NK-92 treated with Interleukin-12 subunit alpha and Interleukin-12 subunit beta, amount 100 ng/mL, for 24 hours (cell line): ENCODE results near the gene TBX6.

ENCODE experiments used
- DNase-seq: peaks from one replicate; lab custom pipeline; 2025; lab: John Stamatoyannopoulos, UW

The TBX6 gene

DNA sequence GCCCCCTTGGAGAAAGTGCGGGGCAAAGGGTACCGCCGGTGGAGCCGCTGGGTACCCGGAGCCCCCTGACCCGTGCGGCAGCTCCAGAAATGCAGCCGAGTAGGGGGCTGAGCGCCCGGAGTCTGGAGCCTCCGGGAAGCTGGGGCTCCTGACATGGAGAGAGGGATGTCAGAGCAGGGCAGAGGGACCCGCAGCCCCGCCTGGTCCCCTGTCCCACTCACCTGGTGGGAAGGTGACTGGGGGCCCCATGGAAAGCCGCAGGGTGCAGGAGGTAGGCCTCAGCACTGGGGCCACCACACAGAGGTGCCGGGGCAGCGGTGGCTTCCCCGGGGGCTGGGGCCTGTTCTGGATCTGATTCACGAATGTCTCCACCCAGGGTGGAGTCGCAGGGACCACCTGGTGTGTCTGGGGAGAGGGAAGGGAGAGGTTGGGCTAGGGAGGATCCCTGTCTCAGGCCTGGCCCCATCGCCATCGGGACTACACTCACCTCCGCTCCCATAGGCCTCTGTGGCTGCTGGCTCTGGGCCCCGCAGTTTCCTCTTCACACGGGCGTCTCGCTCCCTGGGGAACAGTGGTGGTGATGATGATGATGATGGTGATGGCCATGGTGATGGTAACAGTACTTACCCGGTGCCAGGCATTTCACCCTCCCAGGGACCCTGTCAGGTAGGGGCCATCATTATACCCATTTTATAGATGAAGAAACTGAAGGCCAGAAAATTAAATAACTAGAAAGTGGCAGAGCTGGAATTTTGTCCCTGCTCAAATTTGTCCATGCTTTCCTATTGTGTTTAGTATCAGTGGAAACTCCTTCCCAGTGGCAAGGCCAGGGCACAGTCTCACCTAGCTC lies 5.2 kb downstream of the TBX6 start:
- no peak for DNase-seq

DNA sequence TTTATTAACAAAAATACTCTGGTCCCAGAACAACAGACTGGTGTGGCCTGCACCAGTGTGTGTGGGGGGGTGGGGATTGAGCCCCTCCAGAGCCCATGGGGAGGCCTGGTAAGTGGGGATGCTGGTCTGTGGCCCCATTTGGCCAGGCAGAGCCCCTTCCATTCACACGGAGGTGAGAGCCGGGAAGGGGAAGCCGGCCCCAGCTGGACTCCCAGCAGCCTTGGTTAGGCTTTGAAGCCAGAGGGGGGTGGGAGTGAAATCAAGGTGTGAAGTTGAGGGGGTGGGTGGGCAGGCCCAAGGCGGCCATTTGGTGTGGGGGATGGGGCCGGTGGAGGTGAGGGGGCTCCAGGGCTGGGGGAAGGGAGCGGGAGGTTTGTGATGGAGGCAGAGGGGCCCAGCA lies 5.9 kb downstream of the TBX6 start:
- no peak for DNase-seq

DNA sequence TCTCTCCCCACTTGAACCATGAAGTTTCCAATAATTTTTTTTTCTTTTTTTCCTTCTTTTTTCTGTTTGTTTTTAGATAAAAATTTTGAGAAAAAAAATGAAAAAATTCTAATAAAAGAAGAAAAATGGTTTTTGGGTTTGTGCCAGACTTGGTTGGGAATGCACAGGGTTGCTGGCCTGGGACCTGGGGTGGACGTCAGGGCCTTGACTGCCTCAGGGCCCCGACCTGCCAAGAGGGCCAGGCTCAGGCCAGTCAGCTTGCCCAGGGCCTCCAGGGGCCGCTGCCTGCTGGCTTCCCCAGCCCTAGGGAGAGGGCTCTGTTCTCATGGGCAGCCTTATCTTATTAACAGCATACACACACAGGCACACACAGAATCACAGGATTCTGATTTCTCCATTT lies 6.5 kb downstream of the TBX6 start:
- no peak for DNase-seq

DNA sequence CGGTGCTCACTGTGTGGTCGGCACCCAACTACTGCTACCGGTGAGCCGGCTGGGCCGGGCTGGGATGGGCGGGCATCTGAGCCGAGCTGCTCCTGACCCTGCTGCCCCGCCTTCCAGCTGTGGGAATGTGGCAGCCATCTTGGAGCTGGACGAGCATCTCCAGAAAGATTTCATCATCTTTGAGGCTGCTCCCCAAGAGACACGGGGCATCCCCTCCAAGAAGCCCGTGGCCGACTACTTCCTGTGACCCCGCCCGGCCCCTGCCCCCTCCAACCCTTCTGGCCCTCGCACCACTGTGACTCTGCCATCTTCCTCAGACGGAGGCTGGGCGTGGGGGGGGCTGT lies 6.9 kb downstream of the TBX6 start:
- DNase-seq = no peak

DNA sequence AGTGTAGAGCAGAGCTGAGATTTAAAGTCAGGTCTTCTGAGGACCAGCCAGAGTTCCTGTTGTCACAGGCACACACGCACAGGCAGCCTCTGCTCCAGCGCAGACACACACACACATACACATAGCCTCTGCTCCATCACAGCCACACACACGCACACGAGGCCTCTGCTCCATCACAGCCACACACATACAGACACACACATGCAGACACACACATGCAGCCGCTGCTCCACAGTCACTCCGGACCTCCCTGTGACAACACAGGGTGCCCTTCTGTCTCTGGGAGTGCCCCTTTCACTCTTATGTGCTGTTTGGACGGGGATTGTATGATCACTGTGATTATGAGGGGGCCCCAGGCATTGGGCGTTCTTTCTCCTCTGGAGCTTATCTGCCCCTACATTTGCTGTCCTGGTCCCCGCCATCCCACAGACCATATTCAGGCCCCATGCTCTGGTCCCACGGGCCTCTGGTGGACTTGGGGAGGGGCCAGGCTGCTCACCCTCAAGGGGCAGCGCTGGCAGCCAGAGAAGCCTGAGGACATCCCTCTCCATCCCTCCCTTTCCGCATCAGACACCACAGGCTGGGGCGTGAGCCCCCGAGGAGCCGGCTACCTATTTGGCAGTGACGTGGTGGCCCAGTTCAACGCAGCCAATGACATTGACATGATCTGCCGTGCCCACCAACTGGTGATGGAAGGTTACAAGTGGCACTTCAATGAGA lies 7.5 kb downstream of the TBX6 start:
- DNase-seq = no peak

DNA sequence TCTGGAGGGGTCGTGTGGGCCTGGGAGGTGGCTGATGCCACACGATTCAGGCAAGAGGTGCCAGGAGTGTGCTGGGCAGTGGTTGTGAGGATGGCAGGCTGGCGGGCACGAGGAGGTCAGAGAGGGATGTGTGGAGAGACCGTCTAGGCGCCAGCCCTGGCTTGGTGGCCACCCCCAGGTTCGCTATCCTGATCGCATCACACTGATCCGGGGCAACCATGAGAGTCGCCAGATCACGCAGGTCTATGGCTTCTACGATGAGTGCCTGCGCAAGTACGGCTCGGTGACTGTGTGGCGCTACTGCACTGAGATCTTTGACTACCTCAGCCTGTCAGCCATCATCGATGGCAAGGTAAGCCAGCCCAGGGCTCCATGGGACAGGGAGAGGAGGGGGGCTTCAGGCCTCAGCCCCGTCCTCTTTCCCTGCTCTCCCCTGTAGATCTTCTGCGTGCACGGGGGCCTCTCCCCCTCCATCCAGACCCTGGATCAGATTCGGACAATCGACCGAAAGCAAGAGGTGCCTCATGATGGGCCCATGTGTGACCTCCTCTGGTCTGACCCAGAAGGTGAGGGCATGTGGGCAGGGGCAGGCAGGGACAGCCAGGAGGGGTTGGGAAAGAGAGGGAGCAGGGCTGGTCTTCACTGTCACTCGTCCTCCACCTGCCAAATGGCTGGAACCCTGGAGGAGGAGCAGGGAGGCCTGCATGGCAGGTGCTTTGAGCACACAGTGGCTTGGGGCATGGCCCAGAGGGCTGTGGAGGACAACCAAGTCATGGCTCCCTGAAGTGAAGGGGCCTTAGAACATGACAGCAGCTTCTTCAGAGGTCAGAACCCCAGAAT lies 8.3 kb downstream of the TBX6 start:
- no peak for DNase-seq

DNA sequence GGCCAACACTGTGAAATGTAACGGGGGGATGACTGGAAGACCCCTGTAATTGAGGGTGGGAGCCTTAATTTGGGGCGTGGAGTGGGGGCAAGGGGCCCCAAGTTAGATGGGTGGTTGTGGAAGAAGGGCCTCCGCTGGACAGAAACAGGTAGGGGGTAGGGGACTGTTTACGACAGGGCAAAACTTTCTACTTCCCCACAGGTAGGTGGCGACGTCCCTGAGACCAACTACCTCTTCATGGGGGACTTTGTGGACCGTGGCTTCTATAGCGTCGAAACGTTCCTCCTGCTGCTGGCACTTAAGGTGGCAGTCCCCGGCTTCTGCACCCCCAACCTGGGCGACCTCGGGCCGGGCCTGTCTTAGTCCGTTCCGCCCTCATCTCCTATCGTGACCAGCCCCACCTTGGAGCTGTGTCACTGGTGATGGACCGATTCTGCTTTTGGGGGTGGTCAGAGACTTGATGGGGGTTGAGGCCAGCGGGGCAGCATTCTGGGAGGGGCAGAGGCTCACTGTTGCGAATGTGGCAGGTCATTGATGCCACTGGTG lies 9.1 kb downstream of the TBX6 start:
- DNase-seq = no peak

DNA sequence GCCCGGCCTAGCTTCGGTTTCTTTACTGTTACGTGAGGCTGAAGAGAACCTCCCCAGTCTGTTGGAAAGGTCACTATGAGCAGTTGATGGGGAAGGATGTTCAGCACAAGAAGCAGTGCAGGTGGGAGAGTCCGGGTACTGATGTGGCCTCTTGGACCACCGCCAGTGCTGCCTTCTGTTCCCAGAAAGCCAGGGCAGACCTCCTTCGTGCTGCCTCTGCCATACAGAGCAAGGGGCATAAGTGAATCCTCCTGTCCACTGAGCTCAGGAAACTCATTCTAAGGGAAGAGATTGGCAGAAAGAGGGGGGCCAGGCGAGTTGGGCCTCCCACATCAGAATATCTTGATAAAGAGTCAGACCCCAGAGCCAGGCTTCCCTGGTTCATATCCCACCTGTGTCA lies 12.2 kb downstream of the TBX6 start:
- no peak for DNase-seq

DNA sequence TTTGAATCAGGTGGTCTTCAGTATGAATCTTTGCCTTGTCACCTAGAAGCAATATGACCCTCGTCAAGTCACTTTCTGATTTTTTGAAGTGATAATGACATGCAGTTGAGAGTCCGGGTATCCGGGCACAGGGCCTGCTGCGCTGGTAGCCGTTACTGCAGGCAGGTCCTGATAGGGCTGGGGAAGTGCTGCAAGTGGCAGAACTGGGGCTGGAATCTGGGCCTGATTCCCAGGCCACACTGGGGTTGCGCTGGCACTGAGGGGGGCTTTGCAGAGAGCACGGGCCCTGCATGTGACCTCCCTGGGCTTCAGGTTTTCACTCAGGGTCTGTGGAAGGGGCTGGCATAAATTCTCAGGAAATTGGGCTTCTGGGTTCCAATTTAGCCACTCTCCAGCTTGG lies 13.0 kb downstream of the TBX6 start:
- no peak for DNase-seq

DNA sequence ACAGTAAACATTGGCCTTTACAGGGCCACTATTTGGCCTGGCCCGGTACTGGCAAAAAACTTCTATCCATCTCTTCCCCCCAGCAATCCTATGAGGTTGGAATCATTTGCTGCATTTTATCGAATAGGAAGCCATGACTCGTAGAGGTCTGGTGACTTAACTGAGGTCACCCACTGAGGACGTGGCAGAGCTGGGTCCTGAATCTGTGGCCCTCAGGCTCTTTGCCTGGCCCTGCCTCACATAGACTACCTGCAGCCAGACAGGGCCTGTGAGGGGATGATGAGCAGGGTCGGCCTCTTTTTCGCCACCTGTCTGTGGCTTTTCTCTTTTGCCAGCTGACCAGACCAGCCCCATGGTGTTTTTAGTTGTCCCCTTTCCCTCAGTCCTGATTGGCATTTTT lies 14.1 kb downstream of the TBX6 start:
- no peak for DNase-seq

DNA sequence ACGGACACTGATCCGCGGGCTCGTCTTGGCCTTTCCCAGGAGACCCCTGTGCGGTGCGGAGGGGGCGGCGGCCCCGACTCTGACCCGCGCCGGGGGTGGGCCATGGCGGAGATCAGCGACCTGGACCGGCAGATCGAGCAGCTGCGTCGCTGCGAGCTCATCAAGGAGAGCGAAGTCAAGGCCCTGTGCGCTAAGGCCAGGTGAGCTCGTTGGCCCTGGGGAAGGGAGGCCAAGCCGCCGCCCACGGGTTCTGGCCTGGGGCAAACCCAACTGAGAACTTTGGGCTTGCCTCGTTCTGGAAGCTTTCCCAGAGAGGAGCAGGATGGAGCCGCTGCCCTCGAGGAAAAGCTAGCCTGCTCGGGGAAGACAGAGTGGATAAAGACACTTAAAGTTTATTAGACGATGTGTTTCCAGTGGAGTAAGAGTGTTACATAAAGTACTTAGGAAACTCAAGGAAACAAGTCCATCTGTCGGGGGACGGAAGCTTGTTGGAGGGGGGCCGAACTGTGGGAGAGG lies 15.4 kb downstream of the TBX6 start:
- no peak for DNase-seq

DNA sequence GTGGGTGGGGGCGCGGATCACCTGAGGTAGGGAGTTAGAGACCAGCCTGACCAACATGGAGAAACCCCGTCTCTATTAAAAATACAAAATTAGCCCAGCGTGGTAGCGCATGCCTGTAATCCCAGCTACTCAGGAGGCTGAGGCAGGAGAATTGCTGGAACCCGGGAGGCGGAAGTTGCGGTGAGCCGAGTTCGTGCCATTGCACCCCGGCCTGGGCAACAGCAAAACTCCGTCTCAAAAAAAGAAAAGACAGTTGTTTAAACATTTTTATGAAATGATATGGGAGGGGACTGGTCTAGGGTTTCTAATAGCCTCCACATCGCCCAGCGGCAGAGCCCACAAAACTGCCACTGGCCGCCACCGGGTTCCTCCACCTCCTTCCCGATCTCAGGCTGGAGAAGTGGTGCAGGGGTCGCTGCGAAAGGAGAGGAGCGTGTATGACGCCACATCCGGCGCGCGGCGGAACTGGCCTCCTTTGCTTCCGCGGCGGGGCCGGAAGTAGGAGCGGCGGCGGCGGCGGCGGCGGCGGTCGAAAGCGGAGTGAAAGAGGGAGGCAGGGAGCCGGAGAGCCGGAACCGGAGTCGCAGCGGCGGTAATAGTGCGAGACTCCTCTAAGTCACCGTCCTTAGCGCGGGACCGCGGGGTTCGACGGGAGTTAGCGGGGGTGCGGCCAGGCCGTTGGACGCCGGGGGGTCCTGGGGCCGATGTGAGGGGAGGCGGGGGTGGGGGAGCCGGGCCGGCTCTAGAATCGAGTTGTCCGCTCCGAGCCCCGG lies 16.0 kb downstream of the TBX6 start, which contains the start of gene PPP4C:
Gene PPP4C (plus strand): TSS at position 492 of the 773 bp plus-strand sequence. CDS start 384 bp downstream, outside the sequence.
- peak; percentile 80 for DNase-seq

DNA sequence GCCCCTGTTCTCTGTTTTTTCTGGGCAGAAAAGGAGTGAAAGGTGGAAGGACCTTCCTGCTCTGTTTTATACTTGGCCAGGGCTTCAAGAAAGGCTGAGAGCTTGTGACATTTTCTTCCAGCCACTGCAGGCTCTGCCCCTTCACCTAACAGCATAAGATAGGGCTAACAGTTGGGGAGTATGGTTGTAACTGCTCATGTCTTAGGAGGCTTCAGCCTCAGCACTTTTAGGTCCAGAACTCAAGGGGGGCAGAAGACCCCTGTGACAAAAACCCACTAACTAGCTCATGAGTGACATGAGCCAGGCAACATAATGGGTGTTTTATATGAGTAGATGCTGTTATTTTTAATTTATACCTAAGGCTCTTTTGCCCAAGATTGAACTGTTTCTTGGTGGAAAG lies 21.2 kb downstream of the TBX6 start:
- no peak for DNase-seq

DNA sequence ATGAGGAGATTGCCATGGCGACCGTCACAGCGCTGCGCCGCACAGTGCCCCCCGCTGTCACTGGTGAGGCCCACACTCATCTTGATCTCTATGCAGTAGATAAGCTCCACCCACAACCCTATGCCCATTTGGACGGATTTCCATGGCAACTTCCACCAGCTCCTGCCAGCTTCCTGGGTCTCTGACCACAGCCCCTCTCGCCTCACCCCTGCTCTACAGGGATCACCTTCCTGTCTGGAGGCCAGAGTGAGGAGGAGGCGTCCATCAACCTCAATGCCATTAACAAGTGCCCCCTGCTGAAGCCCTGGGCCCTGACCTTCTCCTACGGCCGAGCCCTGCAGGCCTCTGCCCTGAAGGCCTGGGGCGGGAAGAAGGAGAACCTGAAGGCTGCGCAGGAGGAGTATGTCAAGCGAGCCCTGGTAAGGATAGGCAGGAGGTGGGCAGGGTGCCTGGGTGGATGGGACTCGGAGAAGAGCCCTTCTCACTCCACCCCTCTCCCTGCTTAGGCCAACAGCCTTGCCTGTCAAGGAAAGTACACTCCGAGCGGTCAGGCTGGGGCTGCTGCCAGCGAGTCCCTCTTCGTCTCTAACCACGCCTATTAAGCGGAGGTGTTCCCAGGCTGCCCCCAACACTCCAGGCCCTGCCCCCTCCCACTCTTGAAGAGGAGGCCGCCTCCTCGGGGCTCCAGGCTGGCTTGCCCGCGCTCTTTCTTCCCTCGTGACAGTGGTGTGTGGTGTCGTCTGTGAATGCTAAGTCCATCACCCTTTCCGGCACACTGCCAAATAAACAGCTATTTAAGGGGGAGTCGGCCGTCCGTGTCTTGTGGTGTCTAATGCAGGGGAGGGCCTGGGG lies 21.9 kb downstream of the TBX6 start:
- no peak for DNase-seq

DNA sequence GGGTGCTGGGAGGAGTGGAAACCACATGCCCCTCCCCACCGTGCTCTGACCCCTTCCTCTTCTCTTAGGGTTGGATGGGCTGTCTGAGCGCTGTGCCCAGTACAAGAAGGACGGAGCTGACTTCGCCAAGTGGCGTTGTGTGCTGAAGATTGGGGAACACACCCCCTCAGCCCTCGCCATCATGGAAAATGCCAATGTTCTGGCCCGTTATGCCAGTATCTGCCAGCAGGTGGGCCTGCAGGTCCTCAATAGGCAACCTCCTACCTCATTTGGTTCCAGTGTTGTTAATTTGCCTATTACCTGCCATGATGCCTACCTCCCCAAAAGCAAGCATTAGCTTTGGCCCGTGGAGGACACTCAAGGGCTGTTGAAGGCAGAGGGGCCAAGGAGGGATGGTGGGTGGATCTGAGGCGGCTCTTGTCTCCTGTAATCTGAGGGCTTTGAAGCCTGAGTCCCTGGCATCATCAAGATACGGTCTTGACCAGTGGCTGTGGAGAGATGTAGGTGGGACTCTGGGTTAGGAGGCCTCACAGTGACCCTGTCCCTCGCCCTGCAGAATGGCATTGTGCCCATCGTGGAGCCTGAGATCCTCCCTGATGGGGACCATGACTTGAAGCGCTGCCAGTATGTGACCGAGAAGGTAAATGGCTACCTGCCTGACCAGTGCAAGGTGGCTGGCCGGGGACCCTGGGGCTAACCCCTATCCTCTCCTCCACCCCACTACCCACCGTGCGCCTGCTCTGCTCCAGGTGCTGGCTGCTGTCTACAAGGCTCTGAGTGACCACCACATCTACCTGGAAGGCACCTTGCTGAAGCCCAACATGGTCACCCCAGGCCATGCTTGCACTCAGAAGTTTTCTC lies 22.7 kb downstream of the TBX6 start:
- no peak for DNase-seq

DNA sequence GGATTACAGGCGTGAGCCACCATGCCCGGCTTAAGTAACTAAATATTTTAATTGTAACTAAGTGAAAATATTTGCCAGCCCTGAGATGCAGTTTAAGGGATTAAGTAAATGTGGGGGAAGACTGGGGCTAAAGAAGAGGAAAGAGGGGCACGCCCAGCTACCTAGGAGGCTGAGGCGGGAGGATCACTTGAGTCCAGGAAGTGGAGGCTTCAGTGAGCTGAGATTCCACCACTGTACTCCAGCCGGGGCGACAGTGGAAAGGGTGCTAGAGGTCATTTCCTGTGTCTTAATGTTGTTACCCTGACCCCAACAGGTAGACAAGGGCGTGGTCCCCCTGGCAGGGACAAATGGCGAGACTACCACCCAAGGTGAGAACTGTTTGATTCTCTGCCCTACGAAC lies 23.4 kb downstream of the TBX6 start:
- DNase-seq = no peak

DNA sequence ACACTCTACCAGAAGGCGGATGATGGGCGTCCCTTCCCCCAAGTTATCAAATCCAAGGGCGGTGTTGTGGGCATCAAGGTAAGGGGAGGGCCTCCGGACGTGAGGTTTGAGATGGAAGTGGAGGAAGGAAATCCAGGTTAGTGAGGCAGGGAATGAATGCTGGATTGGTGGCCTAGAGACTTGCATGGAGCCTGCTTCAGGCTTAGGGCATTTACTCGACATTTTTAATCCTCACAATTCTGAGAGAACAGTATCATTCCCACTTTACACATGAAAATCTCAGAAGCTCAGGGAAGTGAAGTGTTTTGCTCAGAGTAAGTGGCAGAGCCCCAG lies 24.2 kb downstream of the TBX6 start:
- DNase-seq = no peak

DNA sequence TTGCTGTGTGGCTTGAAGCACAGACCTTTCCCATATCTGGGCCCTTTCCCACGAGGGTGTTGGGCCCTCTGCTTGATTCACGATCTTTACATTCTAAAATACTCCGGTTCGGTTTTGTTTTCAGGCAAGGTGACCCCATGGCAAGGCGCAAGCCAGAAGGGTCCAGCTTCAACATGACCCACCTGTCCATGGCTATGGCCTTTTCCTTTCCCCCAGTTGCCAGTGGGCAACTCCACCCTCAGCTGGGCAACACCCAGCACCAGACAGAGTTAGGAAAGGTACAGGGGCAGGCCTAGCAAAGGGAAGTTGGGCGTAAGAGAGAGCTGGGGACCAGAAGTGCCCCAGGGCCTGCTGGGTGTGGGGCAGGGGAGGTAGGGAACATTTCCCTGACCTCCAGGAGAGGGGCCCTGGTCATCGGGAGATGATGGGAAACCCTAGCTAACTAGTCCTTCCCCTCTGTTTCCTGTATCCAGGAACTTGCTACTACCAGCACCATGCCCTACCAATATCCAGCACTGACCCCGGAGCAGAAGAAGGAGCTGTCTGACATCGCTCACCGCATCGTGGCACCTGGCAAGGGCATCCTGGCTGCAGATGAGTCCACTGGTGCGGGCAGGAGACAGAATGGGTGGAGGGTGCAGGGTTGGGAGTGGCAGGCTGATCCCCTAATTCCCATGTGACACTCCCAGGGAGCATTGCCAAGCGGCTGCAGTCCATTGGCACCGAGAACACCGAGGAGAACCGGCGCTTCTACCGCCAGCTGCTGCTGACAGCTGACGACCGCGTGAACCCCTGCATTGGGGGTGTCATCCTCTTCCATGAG lies 24.8 kb downstream of the TBX6 start:
- no peak for DNase-seq
